ENCODE results near the gene SLC17A5. TPM values are rescaled to one million over a fixed set of nuclear protein-coding genes. Genes with fewer than 3 reads are reported as not detected.

The SLC17A5 gene
- total RNA-seq, 4 donors from 2014 or later, result 96.3 to 184 (median 159) TPM

DNA sequence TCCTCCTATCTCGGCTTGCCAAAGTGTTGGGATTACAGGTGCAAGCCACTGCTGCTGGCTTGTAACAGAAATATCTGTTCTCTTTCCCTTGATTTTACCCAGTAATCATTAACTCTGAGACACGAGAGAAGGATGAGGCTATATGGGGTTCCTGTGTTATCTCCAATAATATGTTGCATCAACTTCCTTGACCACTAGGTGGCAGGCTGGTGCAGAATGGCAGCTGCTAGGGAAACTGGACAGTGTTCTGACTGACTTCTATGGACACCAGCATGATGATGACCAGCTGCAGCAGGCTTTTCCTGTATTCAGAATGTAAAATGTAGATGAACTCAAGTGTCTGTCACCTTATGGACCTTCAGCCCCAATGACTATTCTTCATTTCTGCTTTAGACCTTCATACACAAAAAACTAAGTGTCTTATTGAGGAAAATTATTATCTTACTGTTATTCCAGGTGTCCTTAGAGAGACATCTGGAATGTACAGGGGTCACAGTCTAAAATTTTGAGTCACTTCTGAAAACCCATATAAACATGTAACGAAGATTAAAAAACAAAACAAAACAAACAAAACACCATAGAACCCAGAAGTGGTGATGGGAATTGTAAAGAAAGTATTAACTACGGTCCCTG is 21.8 kb upstream of the SLC17A5 start:
- intact Hi-C loops (cut with DNase I), result loop anchor here (5.0 kb wide), 1 partner anchor 57 kb away; no protein-coding TSS in a partner anchor
- TF ChIP-seq, protein P1, sequence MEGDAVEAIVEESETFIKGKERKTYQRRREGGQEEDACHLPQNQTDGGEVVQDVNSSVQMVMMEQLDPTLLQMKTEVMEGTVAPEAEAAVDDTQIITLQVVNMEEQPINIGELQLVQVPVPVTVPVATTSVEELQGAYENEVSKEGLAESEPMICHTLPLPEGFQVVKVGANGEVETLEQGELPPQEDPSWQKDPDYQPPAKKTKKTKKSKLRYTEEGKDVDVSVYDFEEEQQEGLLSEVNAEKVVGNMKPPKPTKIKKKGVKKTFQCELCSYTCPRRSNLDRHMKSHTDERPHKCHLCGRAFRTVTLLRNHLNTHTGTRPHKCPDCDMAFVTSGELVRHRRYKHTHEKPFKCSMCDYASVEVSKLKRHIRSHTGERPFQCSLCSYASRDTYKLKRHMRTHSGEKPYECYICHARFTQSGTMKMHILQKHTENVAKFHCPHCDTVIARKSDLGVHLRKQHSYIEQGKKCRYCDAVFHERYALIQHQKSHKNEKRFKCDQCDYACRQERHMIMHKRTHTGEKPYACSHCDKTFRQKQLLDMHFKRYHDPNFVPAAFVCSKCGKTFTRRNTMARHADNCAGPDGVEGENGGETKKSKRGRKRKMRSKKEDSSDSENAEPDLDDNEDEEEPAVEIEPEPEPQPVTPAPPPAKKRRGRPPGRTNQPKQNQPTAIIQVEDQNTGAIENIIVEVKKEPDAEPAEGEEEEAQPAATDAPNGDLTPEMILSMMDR (IDR thresholded peaks at IDR 0.05), result peak; percentile 70 to 89 (median 83)
- no peak for TF ChIP-seq POLR2A (IDR thresholded peaks at IDR 0.05)
- Histone ChIP-seq H3K27me3 (no peaks in the 10 kb centered on the region), H3K4me3 (replicated peaks in 1 of 3) (no peak overlapping the region), H3K27ac (no peak overlapping the region), H3K9me3 (no peaks in the 10 kb centered on the region), H3K36me3 (no peaks in the 10 kb centered on the region), H3K4me1 (no peaks in the 10 kb centered on the region)
- peak; percentile 66 to 76 for DNase-seq
- 40% methylated on average over 4 of the region's 4 CpGs for WGBS, 2 donors

- no peak for DNase-seq
- Histone ChIP-seq H3K36me3 (no peaks in the 10 kb centered on the region), H3K4me1 (no peaks in the 10 kb centered on the region), H3K9me3 (no peaks in the 10 kb centered on the region), H3K27ac (no peak overlapping the region), H3K4me3 (replicated peaks in 1 of 3) (no peak overlapping the region), H3K27me3 (no peaks in the 10 kb centered on the region)
- 90 to 91% methylated on average over 8 of the region's 8 CpGs for WGBS, 2 donors
- no peak for TF ChIP-seq POLR2A (IDR thresholded peaks at IDR 0.05)
- TF ChIP-seq, protein P1 (IDR thresholded peaks at IDR 0.05), result no peak
- intact Hi-C loops (cut with DNase I), result no loop called here
Measured at GRCh38 chr6:73671911-73672685, 18.3 kb upstream of the SLC17A5 start.

DNA sequence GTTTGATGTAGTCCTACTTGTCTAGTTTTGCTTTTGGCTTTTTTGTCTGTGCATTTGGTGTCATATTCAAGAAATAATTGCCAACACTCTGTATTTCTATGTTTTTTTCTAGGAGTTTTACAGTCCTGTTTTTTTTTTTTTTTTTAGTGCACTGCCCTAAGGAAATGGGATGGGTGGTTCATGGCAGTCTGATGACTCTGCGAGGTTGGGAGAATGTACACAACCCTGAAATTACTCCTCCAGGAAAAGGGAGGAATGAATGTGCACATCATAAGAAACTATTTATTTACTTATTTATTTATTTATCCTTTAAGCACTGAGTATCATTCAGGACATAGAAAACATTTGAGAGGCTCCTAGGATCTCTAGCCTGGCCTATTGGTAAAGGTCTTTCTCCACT is 15.2 kb upstream of the SLC17A5 start:
- Histone ChIP-seq H3K4me1 (no peaks in the 10 kb centered on the region), H3K36me3 (no peaks in the 10 kb centered on the region), H3K4me3 (replicated peaks in 1 of 3) (no peak overlapping the region), H3K27ac (no peak overlapping the region), H3K9me3 (no peaks in the 10 kb centered on the region), H3K27me3 (no peaks in the 10 kb centered on the region)
- intact Hi-C loops (cut with DNase I), result no loop called here
- WGBS, 2 donors, result 87 to 92% methylated on average over 1 of the region's 1 CpG
- DNase-seq, result no peak
- TF ChIP-seq, protein P1 (IDR thresholded peaks at IDR 0.05), result no peak
- TF ChIP-seq POLR2A (IDR thresholded peaks at IDR 0.05), result no peak

DNA sequence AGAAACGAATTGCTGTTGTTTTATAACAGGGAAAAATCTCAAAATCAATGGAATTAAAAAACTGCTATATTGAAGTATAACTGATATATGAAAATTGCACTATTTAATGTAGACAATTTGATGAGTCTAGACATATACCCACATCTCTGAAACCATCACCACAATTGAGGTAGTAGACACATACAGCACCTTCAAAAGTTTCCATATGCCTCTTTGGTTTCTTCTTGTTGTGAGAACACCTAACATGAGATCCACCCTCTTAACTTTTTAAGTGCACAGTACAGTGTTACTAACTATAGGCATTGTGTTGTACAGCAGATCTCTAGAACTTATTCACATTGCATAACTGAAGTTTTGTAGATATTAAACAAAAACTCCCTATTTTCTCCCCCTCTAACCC is 14.0 kb upstream of the SLC17A5 start:
- Histone ChIP-seq H3K9me3 (no peaks in the 10 kb centered on the region), H3K27me3 (no peaks in the 10 kb centered on the region), H3K4me3 (replicated peaks in 1 of 3) (no peak overlapping the region), H3K27ac (no peak overlapping the region), H3K4me1 (no peaks in the 10 kb centered on the region), H3K36me3 (no peaks in the 10 kb centered on the region)
- no peak for TF ChIP-seq POLR2A (IDR thresholded peaks at IDR 0.05)
- TF ChIP-seq, protein P1 (IDR thresholded peaks at IDR 0.05), result no peak
- no peak for DNase-seq
- intact Hi-C loops (cut with DNase I), result no loop called here
- 59 to 80% methylated on average over 1 of the region's 1 CpG for WGBS, 2 donors

DNA sequence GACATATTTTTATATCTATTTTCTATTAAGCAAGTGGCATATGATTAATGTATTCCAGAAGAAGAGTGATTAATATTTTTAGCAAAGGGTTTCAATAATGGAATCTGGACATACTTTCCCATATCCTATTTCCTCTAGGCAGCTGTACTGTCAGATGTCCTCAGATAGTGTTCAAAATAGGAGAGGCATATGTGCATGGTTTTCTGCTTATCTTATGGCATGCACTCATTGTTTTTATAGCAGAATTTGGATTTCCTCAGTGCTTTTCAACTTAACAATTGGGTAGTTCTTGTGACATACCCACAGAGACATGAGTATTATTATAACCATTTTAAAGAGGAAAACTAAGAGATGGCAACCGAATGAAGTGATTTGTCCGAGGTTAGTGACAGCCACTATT is 12.6 kb upstream of the SLC17A5 start:
- TF ChIP-seq, protein P1 (IDR thresholded peaks at IDR 0.05), result no peak
- TF ChIP-seq POLR2A (IDR thresholded peaks at IDR 0.05), result no peak
- H3K36me3 ChIP-seq, result no peaks in the 10 kb centered on the region
- H3K4me3 ChIP-seq (replicated peaks in 1 of 3), result no peak overlapping the region
- no peaks in the 10 kb centered on the region for H3K27me3 ChIP-seq
- H3K27ac ChIP-seq, result no peak overlapping the region
- no peaks in the 10 kb centered on the region for H3K4me1 ChIP-seq
- intact Hi-C loops (cut with DNase I), result no loop called here
- 65 to 70% methylated on average over 2 of the region's 2 CpGs for WGBS, 2 donors
- H3K9me3 ChIP-seq, result no peaks in the 10 kb centered on the region
- no peak for DNase-seq
